Measurements from ENCODE around the gene ROBO1. TPM values are rescaled to one million over a fixed set of nuclear protein-coding genes. Genes with fewer than 3 reads are reported as not detected.
A peak's percentile ranks its signal among the peaks of the same experiment; 100 is the strongest.

ROBO1 gene
- total and polyA plus RNA-seq, 2 experiments from 2014 or later, result 18.8 to 31.9 TPM

DNA sequence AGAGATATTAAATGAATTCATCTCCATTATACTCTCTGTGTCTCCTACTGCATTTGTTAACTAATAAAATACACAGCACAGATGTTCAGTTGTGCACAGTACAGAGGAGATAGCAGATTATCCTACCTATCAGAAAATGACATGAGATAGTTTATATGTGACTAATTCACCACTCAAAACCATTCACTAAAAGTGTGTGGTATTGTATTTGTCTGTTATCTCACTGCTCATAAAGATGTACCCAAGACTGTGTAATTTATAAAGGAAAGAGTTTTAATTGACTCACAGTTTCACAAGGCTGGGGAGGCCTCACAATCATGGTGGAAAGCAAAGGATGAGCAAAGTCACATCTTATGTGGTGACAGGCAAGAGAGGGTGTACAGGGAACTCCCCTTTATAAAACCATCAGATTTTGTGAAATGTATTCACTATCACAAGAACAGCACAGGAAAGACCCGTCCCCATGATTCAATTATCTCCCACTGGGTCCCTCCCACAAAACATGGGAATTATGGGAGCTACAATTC lies 936.3 kb downstream of the ROBO1 start:
- no peaks in the 10 kb centered on the region for H3K36me3 ChIP-seq (ENCODE audit: low read depth)
- in situ Hi-C loops (cut with MboI), result no loop called here
- 88 to 100% methylated on average over 1 of the region's 1 CpG for WGBS, 2 experiments (ENCODE audit: low coverage in 1 of 2, low lambda C conversion rate in 2 of 2, missing lambda C conversion rate in 2 of 2)
- H3F3A ChIP-seq (ENCODE audit: insufficient read depth), result no peaks in the 10 kb centered on the region
- H3K4me1 ChIP-seq (ENCODE audit: insufficient read depth), result no peaks in the 10 kb centered on the region
- H4K20me1 ChIP-seq (ENCODE audit: insufficient read depth), result no peaks in the 10 kb centered on the region
- H3K9me2 ChIP-seq (ENCODE audit: insufficient read depth), result no peaks in the 10 kb centered on the region
- no peaks in the 10 kb centered on the region for H3K79me2 ChIP-seq (ENCODE audit: insufficient read depth)
- no peak overlapping the region for H2AFZ ChIP-seq
- no peak overlapping the region for H3K4me3 ChIP-seq
- DNase-seq, result no peak
- no peak for TF ChIP-seq EZH2 (IDR thresholded peaks at IDR 0.05; ENCODE audit: insufficient read depth, poor library complexity, severe bottlenecking)
- TF ChIP-seq EZH2phosphoT487 (IDR thresholded peaks at IDR 0.05; ENCODE audit: insufficient read depth, low read depth), result no peak
- no peak overlapping the region for H3K9ac ChIP-seq
- no peak overlapping the region for H3K27ac ChIP-seq
- H3K4me2 ChIP-seq (ENCODE audit: unreplicated experiment), result no peak overlapping the region
- no peaks in the 10 kb centered on the region for H3K27me3 ChIP-seq (replicated peaks; ENCODE audit: insufficient read depth)
- H3K9me3 ChIP-seq (ENCODE audit: low read depth), result no peaks in the 10 kb centered on the region

DNA sequence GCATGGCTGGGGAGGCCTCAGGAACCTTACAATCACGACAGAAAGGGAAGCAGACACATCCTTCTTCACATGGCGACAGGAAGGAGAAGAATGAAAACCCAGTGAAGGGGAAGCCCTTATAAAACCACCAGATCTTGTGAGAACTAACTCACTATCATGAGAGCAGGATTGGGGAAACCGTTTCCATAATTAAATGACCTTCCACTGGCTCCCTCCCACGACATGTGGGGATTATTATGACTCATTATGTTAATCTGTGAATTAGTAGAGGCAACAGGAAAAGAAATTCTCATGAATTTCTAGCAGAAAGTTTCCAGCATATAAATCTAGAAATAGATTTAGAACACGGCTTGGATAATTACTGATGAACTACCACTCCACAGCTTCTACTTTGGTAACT lies 937.3 kb downstream of the ROBO1 start:
- Histone ChIP-seq H3K79me2 (ENCODE audit: insufficient read depth) (no peaks in the 10 kb centered on the region), H4K20me1 (ENCODE audit: insufficient read depth) (no peaks in the 10 kb centered on the region), H3K4me2 (ENCODE audit: unreplicated experiment) (no peak overlapping the region), H3K4me3 (no peak overlapping the region), H3K9ac (no peak overlapping the region), H3K36me3 (ENCODE audit: low read depth) (no peaks in the 10 kb centered on the region), H2AFZ (no peak overlapping the region), H3K9me3 (ENCODE audit: low read depth) (no peaks in the 10 kb centered on the region), H3K27me3 (replicated peaks; ENCODE audit: insufficient read depth) (no peaks in the 10 kb centered on the region), H3F3A (ENCODE audit: insufficient read depth) (no peaks in the 10 kb centered on the region), H3K27ac (no peak overlapping the region), H3K4me1 (ENCODE audit: insufficient read depth) (no peaks in the 10 kb centered on the region), H3K9me2 (ENCODE audit: insufficient read depth) (no peaks in the 10 kb centered on the region)
- peak; percentile 17 for DNase-seq
- TF ChIP-seq EZH2 (IDR thresholded peaks at IDR 0.05; ENCODE audit: insufficient read depth, poor library complexity, severe bottlenecking), result no peak
- TF ChIP-seq EZH2phosphoT487 (IDR thresholded peaks at IDR 0.05; ENCODE audit: insufficient read depth, low read depth), result no peak
- in situ Hi-C loops (cut with MboI), result no loop called here
- 40 to 41% methylated on average over 5 of the region's 5 CpGs for WGBS, 2 experiments (ENCODE audit: low coverage in 1 of 2, low lambda C conversion rate in 2 of 2, missing lambda C conversion rate in 2 of 2)

DNA sequence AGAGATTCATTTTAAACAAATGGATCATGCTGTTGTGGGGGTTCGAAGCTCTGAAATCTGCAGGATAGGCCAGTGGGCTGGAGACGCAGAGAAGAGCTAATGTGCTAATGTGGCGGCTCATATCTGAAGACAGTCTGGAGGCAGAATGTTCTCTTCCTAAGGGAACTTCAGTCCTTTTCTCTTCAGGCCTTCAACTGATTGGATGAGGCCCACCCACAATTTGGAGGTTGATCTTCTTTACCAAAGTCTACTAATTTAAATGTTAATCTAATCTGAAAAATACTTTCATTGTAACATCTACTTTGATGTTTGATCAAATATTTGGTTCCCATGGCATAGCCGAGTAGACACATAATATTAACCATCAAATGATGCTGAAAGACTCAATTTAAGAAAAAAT lies 940.2 kb downstream of the ROBO1 start:
- H3K9me3 ChIP-seq (ENCODE audit: low read depth), result no peaks in the 10 kb centered on the region
- H3K27me3 ChIP-seq (replicated peaks; ENCODE audit: insufficient read depth), result no peaks in the 10 kb centered on the region
- in situ Hi-C loops (cut with MboI), result no loop called here
- H3K4me3 ChIP-seq, result no peak overlapping the region
- 0 out of 2 replicates have a peak, but pooled peaks cover 3% of the 10 kb centered on the region for H3K9me2 ChIP-seq (ENCODE audit: insufficient read depth)
- H3K4me1 ChIP-seq (ENCODE audit: insufficient read depth), result peaks cover 18% of the 10 kb centered on the region
- no peaks in the 10 kb centered on the region for H3K79me2 ChIP-seq (ENCODE audit: insufficient read depth)
- H3K27ac ChIP-seq, result no peak overlapping the region
- TF ChIP-seq EZH2 (IDR thresholded peaks at IDR 0.05; ENCODE audit: insufficient read depth, poor library complexity, severe bottlenecking), result no peak
- no peak for TF ChIP-seq EZH2phosphoT487 (IDR thresholded peaks at IDR 0.05; ENCODE audit: insufficient read depth, low read depth)
- H3K4me2 ChIP-seq (ENCODE audit: unreplicated experiment), result no peak overlapping the region
- no peak for DNase-seq
- H3K9ac ChIP-seq, result no peak overlapping the region
- H3K36me3 ChIP-seq (ENCODE audit: low read depth), result no peaks in the 10 kb centered on the region
- WGBS, 2 experiments (ENCODE audit: low coverage in 1 of 2, low lambda C conversion rate in 2 of 2, missing lambda C conversion rate in 2 of 2), result 91% methylated on average over 4 of the region's 4 CpGs
- H4K20me1 ChIP-seq (ENCODE audit: insufficient read depth), result no peaks in the 10 kb centered on the region
- no peak overlapping the region for H2AFZ ChIP-seq
- no peaks in the 10 kb centered on the region for H3F3A ChIP-seq (ENCODE audit: insufficient read depth)

DNA sequence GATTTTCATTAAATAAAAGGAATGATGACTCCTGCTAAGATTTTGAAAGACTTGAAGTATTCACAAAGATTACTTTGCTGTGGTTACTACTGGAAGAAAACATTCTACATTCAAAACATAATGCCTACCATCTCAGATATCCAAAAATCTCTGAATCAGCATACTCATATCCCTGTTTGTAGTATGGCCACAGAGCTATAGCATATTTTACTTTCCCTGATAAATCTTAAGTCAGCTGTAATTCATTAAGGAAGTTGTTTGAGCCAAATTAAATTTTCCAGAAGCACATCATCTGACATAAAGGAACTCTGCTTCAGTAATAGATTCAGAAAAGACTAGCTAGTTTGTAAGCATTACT lies 942.0 kb downstream of the ROBO1 start:
- Histone ChIP-seq H3K4me3 (no peak overlapping the region), H3K79me2 (ENCODE audit: insufficient read depth) (no peaks in the 10 kb centered on the region), H3K27ac (no peak overlapping the region), H3K9ac (no peak overlapping the region), H4K20me1 (ENCODE audit: insufficient read depth) (no peaks in the 10 kb centered on the region), H3F3A (ENCODE audit: insufficient read depth) (no peaks in the 10 kb centered on the region), H2AFZ (no peak overlapping the region), H3K27me3 (replicated peaks; ENCODE audit: insufficient read depth) (no peaks in the 10 kb centered on the region), H3K4me1 (ENCODE audit: insufficient read depth) (peaks cover 18% of the 10 kb centered on the region), H3K36me3 (ENCODE audit: low read depth) (no peaks in the 10 kb centered on the region), H3K9me2 (ENCODE audit: insufficient read depth) (0 out of 2 replicates have a peak, but pooled peaks cover 3% of the 10 kb centered on the region), H3K9me3 (ENCODE audit: low read depth) (no peaks in the 10 kb centered on the region), H3K4me2 (ENCODE audit: unreplicated experiment) (no peak overlapping the region)
- in situ Hi-C loops (cut with MboI), result no loop called here
- TF ChIP-seq EZH2 (IDR thresholded peaks at IDR 0.05; ENCODE audit: insufficient read depth, poor library complexity, severe bottlenecking), result no peak
- no peak for TF ChIP-seq EZH2phosphoT487 (IDR thresholded peaks at IDR 0.05; ENCODE audit: insufficient read depth, low read depth)
- peak; percentile 15 for DNase-seq
